HG03175 (cell line): ENCODE data around the gene SLC1A2.

ENCODE experiments used
- ATAC-seq: cut with Tn5 transposase; IDR thresholded peaks from one replicate; pipeline ENCODE4 v1.9.1; 2021; ENCODE audit warnings: mild to moderate bottlenecking, moderate library complexity; ENCODE audit not compliant: unreplicated experiment

Gene SLC1A2

GRCh38 chr11:35419184-35419829 is at the start of gene SLC1A2:
TSS of gene SLC1A2 (minus strand) at chr11:35419558. CDS start at chr11:35418966, 592 bp downstream.
- ATAC-seq = no peak

GRCh38 chr11:35466058-35466457 is 46.7 kb upstream of the SLC1A2 start:
- ATAC-seq = no peak

GRCh38 chr11:35464308-35464707 is 45.0 kb upstream of the SLC1A2 start:
- ATAC-seq = no peak

DNA sequence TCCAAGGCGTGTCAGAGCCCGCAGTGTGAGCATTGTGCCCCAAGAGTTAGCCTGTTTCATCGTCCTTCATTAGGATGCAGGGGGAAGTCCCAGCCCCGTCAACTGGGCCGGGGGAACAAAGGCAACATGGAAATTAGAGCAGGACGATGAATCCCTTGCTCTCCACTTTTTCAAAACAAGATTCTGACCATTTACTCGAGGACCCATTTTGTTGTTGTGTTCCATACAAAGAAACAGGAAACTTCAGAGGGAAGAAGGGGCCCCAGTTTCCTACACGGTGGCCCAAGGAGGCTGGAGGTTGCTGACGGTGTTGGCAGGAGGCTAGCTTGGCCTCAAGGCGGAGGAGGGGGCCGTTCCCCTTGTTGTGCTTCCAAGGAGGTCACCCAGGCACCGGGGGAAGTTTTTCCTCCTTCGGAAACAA is 44.0 kb upstream of the SLC1A2 start:
- ATAC-seq = no peak

- ATAC-seq = no peak
Observed at GRCh38 chr11:35461917-35462538, 42.7 kb upstream of the SLC1A2 start.

- ATAC-seq = no peak
Observed at GRCh38 chr11:35459489-35459888, 40.1 kb upstream of the SLC1A2 start.

GRCh38 chr11:35458846-35459245 is 39.5 kb upstream of the SLC1A2 start:
- no peak for ATAC-seq

DNA sequence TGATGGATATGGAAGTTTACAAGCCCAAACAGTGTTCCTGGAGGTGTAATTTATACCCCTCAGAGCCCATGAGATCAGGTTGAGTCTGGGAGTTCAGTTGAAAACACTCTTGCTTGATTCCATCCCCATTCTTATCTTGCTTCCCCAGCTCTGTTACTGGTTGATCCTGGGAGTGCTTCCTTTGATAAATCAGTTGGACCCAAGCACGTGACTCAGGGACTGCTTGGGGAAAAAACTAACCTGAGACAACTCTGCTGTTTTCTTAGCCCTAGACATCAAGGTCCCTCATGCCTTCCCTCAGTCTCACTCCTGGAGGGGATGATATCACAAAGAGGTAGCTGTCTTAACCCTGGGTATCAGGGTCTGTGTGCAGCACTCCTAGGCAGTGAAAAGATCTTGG is 35.0 kb upstream of the SLC1A2 start:
- ATAC-seq = no peak

GRCh38 chr11:35436581-35437250 is 17.4 kb upstream of the SLC1A2 start:
- ATAC-seq = no peak

DNA sequence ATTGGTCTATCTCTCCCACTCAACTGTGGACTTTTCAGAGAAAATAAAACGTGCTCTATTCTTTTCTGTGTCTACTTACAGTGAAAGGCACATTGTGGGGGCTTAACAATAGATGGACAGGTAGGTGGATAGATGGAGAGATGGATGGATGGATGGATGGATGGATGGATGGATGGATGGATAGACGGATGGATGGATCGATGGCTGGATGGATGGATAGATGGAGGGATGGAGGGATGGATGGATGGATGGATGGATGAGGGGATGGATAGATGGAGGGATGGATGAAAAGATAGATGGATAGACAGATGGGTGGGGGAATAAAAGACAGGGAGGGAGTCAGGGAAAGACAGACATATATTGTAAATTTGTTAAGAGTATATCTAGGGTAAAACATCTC is 14.2 kb upstream of the SLC1A2 start:
- no peak for ATAC-seq

GRCh38 chr11:35432464-35432863 is 13.1 kb upstream of the SLC1A2 start:
- ATAC-seq = no peak

DNA sequence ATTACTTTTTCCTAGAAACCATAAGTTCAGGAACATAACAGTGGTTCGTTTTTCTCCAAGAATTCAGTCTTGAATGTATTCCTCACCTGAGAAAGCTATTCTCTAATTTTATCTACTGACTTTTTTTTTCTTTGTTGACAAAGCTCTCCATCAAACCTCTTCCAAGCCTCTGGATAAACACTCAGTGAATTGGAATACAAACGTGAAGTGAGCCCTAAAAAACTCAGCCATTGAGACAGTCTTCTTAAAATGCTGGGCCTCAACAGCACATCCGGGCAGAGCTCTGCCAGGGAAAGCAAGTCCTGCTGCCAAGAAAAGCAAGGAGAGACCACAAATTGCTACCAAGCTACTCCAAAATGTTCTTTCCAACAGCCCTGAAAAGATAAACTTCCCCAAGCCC is 7.7 kb upstream of the SLC1A2 start:
- no peak for ATAC-seq

DNA sequence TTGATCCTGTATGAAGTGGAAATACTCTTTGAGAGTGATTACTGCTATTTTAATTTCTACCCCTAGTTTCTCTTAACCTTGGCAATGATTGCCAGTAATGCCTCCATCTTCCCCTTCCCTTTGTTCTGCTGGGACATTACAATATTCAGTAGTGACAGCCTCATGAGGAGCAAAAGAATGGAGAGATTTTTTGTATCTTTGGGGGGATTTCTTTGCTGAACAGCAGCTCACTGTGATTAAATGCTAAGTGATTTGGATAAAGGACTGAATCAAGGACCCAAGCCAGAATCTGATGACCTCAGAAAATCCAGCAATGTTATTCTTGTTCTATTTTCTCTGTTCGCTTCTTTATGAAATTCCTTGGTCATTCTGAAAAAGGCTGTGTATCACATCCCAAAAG is 7.0 kb upstream of the SLC1A2 start:
- ATAC-seq = no peak

- no peak for ATAC-seq
Observed at GRCh38 chr11:35425603-35426212, 6.3 kb upstream of the SLC1A2 start.

- ATAC-seq = no peak
Observed at GRCh38 chr11:35424157-35424940, 5.0 kb upstream of the SLC1A2 start.

DNA sequence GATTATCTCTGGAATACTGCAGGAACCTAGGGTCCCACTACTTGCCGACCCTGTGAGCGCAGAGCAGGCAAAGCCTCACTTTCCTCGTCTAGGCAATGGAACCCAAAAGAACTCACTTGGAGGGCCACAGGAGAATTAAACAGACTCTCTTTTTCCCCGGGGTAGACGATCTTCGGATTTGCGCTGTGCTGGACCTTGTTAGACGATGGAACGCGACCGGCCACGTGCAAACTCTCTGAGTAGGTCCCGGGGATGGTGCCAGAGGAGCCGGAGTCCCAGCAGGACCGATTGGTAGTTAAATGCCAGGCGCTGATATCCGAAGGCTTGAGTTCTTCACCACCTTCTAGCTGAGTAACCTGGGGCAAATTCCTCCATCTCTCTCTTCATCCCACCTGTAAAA is 1.0 kb upstream of the SLC1A2 start:
- ATAC-seq = no peak

DNA sequence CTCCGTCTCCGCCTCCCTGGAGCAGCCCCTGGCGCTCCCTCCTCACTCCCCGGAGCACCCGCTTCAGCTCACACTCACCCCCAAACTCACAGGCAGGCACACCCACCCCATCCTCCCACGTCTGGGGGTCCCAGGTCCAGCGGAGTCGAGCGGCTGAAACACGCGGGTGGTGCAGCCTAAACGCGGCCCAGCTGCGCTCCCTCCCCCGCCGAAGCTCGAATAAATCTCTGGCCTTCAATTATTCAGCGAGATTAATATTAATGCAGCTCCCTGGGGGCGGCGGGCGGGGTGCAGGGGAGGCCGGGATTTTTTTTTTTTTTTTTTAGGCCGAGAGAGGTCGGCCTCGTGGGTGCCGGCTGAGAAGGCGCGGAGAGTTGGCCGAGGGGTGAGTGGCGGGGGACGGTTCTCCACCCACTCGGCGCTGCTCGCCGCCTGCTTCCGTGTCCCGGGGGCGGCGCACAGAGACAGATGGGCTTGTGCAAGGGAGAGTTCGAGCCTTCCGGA is 524 bp upstream of the SLC1A2 start:
- ATAC-seq = no peak

- no peak for ATAC-seq
Observed at GRCh38 chr11:35418282-35419183, 825 bp downstream of the SLC1A2 start.

DNA sequence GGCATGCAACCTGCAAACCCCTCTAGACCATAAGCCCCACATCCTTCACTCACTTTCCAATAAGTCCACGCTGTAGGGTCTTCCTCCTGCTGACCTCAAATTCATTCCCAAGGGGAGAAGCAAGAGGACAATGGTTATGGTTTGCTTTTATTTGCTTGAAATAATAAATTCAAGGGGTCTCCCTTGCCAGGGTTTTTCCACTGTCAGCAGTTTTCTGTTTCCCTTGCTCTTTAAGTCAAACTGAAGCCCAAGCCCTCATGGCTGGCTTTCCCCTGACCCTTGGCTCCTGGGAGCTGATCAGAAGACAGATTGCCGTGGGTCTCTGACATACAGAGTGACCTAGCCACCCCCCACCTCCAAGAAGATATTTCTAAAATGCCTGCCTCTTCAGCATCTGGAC is 3.9 kb downstream of the SLC1A2 start:
- no peak for ATAC-seq

DNA sequence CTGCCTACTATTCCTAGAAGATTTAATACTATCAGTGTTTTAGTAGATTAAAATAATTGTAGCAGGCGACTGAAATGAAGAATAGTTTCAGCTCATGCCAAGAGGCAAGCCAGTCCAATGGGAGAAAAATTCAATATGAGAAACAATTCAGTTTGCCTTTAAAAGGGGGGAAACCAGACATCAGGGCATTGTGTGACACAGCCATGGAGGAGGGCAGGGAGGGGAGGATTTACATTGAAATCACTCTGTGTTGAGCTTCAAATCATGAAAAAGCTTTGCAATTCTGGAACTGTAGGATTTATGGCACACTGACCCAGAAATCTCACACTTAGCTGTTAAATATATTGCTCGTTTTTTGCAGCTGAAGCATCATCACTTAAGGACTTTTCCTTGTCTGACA is 4.6 kb downstream of the SLC1A2 start:
- ATAC-seq = no peak
